ENCODE data around the gene CEP63.

CEP63 gene

GRCh38 chr3:134462331-134462941 lies 23.4 kb upstream of the CEP63 start:
- Histone ChIP-seq H2AK5ac (ENCODE audit: low read depth, low read length) (no peak overlapping the region), H4K91ac (ENCODE audit: low read depth, low read length, poor library complexity) (no peak overlapping the region), H3K27me3 (ENCODE audit: control insufficient read depth in 3 of 3, insufficient read depth in 3 of 3, low read depth in 1 of 3, low read length in 3 of 3) (no peaks in the 10 kb centered on the region), H3K4me2 (ENCODE audit: insufficient read depth, low read length, poor library complexity, severe bottlenecking) (no peak overlapping the region), H3K4me3 (ENCODE audit: low read length in 2 of 2) (no peak overlapping the region), H3K9me3 (replicated peaks in 1 of 2; ENCODE audit: control insufficient read depth in 2 of 2, insufficient read depth in 1 of 2, low read depth in 1 of 2, low read length in 2 of 2) (peaks cover 0 to 1% of the 10 kb centered on the region in 2 donors), H2BK12ac (ENCODE audit: low read length) (no peak overlapping the region), H4K8ac (ENCODE audit: low read depth, low read length) (no peak overlapping the region), H3K79me1 (ENCODE audit: low read depth, low read length) (no peaks in the 10 kb centered on the region), H2AFZ (ENCODE audit: low read length) (peak overlapping the region; percentile 58), H2BK5ac (ENCODE audit: low read length) (no peak overlapping the region), H2BK120ac (ENCODE audit: low read depth, low read length) (no peak overlapping the region), H3K4me1 (ENCODE audit: control insufficient read depth in 2 of 2, insufficient read depth in 1 of 2, low read depth in 1 of 2, low read length in 2 of 2) (peaks cover 19 to 21% of the 10 kb centered on the region in 2 donors), H3K23ac (ENCODE audit: low read depth, low read length, poor library complexity) (no peak overlapping the region), H3K4ac (ENCODE audit: low read length) (no peak overlapping the region), H3K27ac (replicated peaks; ENCODE audit: low read length) (peak overlapping the region; percentile 96), H3K14ac (ENCODE audit: low read length) (no peak overlapping the region), H3K36me3 (replicated peaks in 1 of 2; ENCODE audit: control insufficient read depth in 2 of 2, insufficient read depth in 2 of 2, low read length in 2 of 2) (no peaks in the 10 kb centered on the region), H2BK15ac (ENCODE audit: low read length) (no peak overlapping the region), H3K18ac (ENCODE audit: low read length) (no peak overlapping the region), H3K9ac (ENCODE audit: low read depth, low read length, poor library complexity) (no peak overlapping the region)
- no peak for DNase-seq (ENCODE audit: low spot score)
- WGBS, 2 donors (ENCODE audit: extremely low coverage in 2 of 2, insufficient read length in 2 of 2, insufficient replicate concordance in 1 of 2), result no CpG with 5 or more reads among the region's 5 CpGs

GRCh38 chr3:134463676-134464063 lies 22.2 kb upstream of the CEP63 start:
- Histone ChIP-seq H3K18ac (ENCODE audit: low read length) (peak overlapping the region; percentile 85), H2BK120ac (ENCODE audit: low read depth, low read length) (no peak overlapping the region), H3K79me1 (ENCODE audit: low read depth, low read length) (no peaks in the 10 kb centered on the region), H3K9me3 (replicated peaks in 1 of 2; ENCODE audit: control insufficient read depth in 2 of 2, insufficient read depth in 1 of 2, low read depth in 1 of 2, low read length in 2 of 2) (no peaks in the 10 kb centered on the region), H3K4ac (ENCODE audit: low read length) (no peak overlapping the region), H2AFZ (ENCODE audit: low read length) (peak overlapping the region; percentile 50), H4K8ac (ENCODE audit: low read depth, low read length) (no peak overlapping the region), H3K27me3 (ENCODE audit: control insufficient read depth in 3 of 3, insufficient read depth in 3 of 3, low read depth in 1 of 3, low read length in 3 of 3) (no peaks in the 10 kb centered on the region), H3K36me3 (replicated peaks in 1 of 2; ENCODE audit: control insufficient read depth in 2 of 2, insufficient read depth in 2 of 2, low read length in 2 of 2) (no peaks in the 10 kb centered on the region), H3K9ac (ENCODE audit: low read depth, low read length, poor library complexity) (no peak overlapping the region), H2BK5ac (ENCODE audit: low read length) (peak overlapping the region; percentile 69), H3K4me1 (ENCODE audit: control insufficient read depth in 2 of 2, insufficient read depth in 1 of 2, low read depth in 1 of 2, low read length in 2 of 2) (peaks cover 19 to 21% of the 10 kb centered on the region in 2 donors), H2BK15ac (ENCODE audit: low read length) (no peak overlapping the region), H4K91ac (ENCODE audit: low read depth, low read length, poor library complexity) (no peak overlapping the region), H3K27ac (replicated peaks; ENCODE audit: low read length) (peak overlapping the region; percentile 96), H2AK5ac (ENCODE audit: low read depth, low read length) (peak overlapping the region; percentile 16), H2BK12ac (ENCODE audit: low read length) (no peak overlapping the region), H3K23ac (ENCODE audit: low read depth, low read length, poor library complexity) (no peak overlapping the region), H3K4me2 (ENCODE audit: insufficient read depth, low read length, poor library complexity, severe bottlenecking) (peak overlapping the region; percentile 48), H3K14ac (ENCODE audit: low read length) (no peak overlapping the region), H3K4me3 (ENCODE audit: low read length in 2 of 2) (no peak overlapping the region)
- DNase-seq (ENCODE audit: low spot score), result no peak
- no CpG with 5 or more reads among the region's 4 CpGs for WGBS, 2 donors (ENCODE audit: extremely low coverage in 2 of 2, insufficient read length in 2 of 2, insufficient replicate concordance in 1 of 2)

- Histone ChIP-seq H2AK5ac (ENCODE audit: low read depth, low read length) (peak overlapping the region; percentile 36), H3K4me3 (ENCODE audit: low read length in 2 of 2) (no peak overlapping the region), H3K9ac (ENCODE audit: low read depth, low read length, poor library complexity) (no peak overlapping the region), H3K14ac (ENCODE audit: low read length) (no peak overlapping the region), H3K79me1 (ENCODE audit: low read depth, low read length) (no peaks in the 10 kb centered on the region), H3K9me3 (replicated peaks in 1 of 2; ENCODE audit: control insufficient read depth in 2 of 2, insufficient read depth in 1 of 2, low read depth in 1 of 2, low read length in 2 of 2) (no peaks in the 10 kb centered on the region), H4K91ac (ENCODE audit: low read depth, low read length, poor library complexity) (no peak overlapping the region), H3K36me3 (replicated peaks in 1 of 2; ENCODE audit: control insufficient read depth in 2 of 2, insufficient read depth in 2 of 2, low read length in 2 of 2) (no peaks in the 10 kb centered on the region), H2BK12ac (ENCODE audit: low read length) (peak overlapping the region; percentile 98), H3K27ac (replicated peaks; ENCODE audit: low read length) (peak overlapping the region; percentile 96), H3K23ac (ENCODE audit: low read depth, low read length, poor library complexity) (no peak overlapping the region), H2BK120ac (ENCODE audit: low read depth, low read length) (no peak overlapping the region), H2BK15ac (ENCODE audit: low read length) (no peak overlapping the region), H3K4me1 (ENCODE audit: control insufficient read depth in 2 of 2, insufficient read depth in 1 of 2, low read depth in 1 of 2, low read length in 2 of 2) (peaks cover 19 to 21% of the 10 kb centered on the region in 2 donors), H2AFZ (ENCODE audit: low read length) (peak overlapping the region; percentile 69), H2BK5ac (ENCODE audit: low read length) (peak overlapping the region; percentile 69), H3K27me3 (ENCODE audit: control insufficient read depth in 3 of 3, insufficient read depth in 3 of 3, low read depth in 1 of 3, low read length in 3 of 3) (no peaks in the 10 kb centered on the region), H3K18ac (ENCODE audit: low read length) (peak overlapping the region; percentile 96), H3K4me2 (ENCODE audit: insufficient read depth, low read length, poor library complexity, severe bottlenecking) (peak overlapping the region; percentile 48), H4K8ac (ENCODE audit: low read depth, low read length) (no peak overlapping the region), H3K4ac (ENCODE audit: low read length) (no peak overlapping the region)
- WGBS, 2 donors (ENCODE audit: extremely low coverage in 2 of 2, insufficient read length in 2 of 2, insufficient replicate concordance in 1 of 2), result no CpG with 5 or more reads among the region's 13 CpGs
- DNase-seq (ENCODE audit: low spot score), result peak; percentile 94
Measured at GRCh38 chr3:134464064-134464688, 21.7 kb upstream of the CEP63 start.

GRCh38 chr3:134464689-134465365 lies 21.0 kb upstream of the CEP63 start:
- Histone ChIP-seq H3K9ac (ENCODE audit: low read depth, low read length, poor library complexity) (no peak overlapping the region), H3K4me2 (ENCODE audit: insufficient read depth, low read length, poor library complexity, severe bottlenecking) (no peak overlapping the region), H3K36me3 (replicated peaks in 1 of 2; ENCODE audit: control insufficient read depth in 2 of 2, insufficient read depth in 2 of 2, low read length in 2 of 2) (no peaks in the 10 kb centered on the region), H2AK5ac (ENCODE audit: low read depth, low read length) (peak overlapping the region; percentile 36), H3K23ac (ENCODE audit: low read depth, low read length, poor library complexity) (no peak overlapping the region), H3K4me3 (ENCODE audit: low read length in 2 of 2) (no peak overlapping the region), H2BK12ac (ENCODE audit: low read length) (peak overlapping the region; percentile 98), H3K18ac (ENCODE audit: low read length) (peak overlapping the region; percentile 96), H3K27ac (replicated peaks; ENCODE audit: low read length) (peak overlapping the region; percentile 96), H2AFZ (ENCODE audit: low read length) (peak overlapping the region; percentile 69), H2BK15ac (ENCODE audit: low read length) (no peak overlapping the region), H3K14ac (ENCODE audit: low read length) (no peak overlapping the region), H3K79me1 (ENCODE audit: low read depth, low read length) (no peaks in the 10 kb centered on the region), H3K27me3 (ENCODE audit: control insufficient read depth in 3 of 3, insufficient read depth in 3 of 3, low read depth in 1 of 3, low read length in 3 of 3) (no peaks in the 10 kb centered on the region), H2BK120ac (ENCODE audit: low read depth, low read length) (no peak overlapping the region), H3K9me3 (replicated peaks in 1 of 2; ENCODE audit: control insufficient read depth in 2 of 2, insufficient read depth in 1 of 2, low read depth in 1 of 2, low read length in 2 of 2) (no peaks in the 10 kb centered on the region), H4K91ac (ENCODE audit: low read depth, low read length, poor library complexity) (peak overlapping the region; percentile 64), H2BK5ac (ENCODE audit: low read length) (peak overlapping the region; percentile 63), H3K4me1 (ENCODE audit: control insufficient read depth in 2 of 2, insufficient read depth in 1 of 2, low read depth in 1 of 2, low read length in 2 of 2) (peaks cover 19 to 21% of the 10 kb centered on the region in 2 donors), H3K4ac (ENCODE audit: low read length) (peak overlapping the region; percentile 31), H4K8ac (ENCODE audit: low read depth, low read length) (no peak overlapping the region)
- DNase-seq (ENCODE audit: low spot score), result no peak
- no CpG with 5 or more reads among the region's 8 CpGs for WGBS, 2 donors (ENCODE audit: extremely low coverage in 2 of 2, insufficient read length in 2 of 2, insufficient replicate concordance in 1 of 2)

Data from neuronal stem cell (in vitro differentiated cells).